Measurements from ENCODE around the gene MEN1.
A peak's percentile ranks its signal among the peaks of the same experiment; 100 is the strongest.
"Not testable (repeated sequence)": the region's sequence is repeated elsewhere in the genome, so short reads cannot be mapped to it uniquely, and the experiment has no call there.

Gene MEN1

DNA sequence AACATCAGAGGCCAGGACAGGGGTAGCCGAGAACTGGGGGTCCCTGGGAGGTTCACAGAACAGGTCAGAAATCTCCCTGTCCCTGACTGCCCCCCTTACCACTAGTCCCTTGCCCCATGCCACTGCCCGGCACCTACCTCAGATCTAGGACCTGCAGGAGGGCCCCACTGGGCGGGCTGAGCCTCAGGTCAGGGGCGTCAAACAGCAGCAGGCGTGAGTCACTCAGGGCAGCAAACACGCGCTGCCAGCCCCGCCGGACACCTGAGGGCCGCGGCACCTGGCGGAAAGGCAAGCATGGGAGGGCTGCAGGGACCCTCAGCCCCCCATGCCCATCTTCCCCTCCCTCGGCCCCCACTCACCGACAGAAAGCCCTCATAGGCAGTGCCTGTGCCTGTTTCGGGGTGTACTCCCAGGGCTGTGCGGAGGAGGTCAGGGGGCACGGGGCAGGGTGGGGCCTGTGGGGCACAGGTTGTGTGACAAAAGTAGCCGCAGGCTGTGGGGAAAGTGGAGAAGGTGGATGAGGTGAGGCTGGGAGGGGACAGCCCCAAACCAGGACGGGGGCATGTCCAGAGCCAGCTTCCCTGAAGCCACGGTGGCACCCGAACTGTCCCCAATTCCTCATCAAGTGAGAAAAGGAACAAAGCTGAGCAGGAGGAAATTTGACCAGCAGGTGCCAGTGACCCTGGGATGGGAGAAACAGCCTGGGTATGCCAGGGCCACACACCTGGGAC lies 22.3 kb upstream of the MEN1 start:
- DNase-seq (ENCODE audit: low spot score): no peak

DNA sequence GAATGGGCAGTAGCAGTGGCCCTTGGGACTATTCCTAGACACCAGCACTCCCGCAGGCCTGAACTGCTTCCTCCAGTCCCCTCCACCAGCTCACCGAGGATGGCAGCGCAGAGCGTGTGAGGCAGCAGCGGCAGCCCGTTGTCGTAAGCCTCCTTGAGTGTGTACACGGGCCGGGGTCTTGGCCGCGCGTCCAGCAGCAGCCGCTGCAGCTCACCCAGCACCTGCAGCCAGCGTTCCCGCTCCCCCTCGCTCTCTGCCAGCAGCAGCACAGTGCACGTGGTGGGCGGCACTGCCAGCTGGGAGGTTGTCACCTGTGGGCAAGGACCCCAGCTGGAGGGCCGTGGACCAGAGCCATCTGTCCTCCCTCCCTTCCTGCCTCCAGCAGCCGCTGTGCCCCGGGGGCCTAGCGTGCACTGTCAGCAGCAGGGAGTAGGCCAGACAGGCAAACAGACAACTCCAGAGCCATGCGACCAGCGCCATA lies 21.1 kb upstream of the MEN1 start:
- DNase-seq (ENCODE audit: low spot score): no peak

DNA sequence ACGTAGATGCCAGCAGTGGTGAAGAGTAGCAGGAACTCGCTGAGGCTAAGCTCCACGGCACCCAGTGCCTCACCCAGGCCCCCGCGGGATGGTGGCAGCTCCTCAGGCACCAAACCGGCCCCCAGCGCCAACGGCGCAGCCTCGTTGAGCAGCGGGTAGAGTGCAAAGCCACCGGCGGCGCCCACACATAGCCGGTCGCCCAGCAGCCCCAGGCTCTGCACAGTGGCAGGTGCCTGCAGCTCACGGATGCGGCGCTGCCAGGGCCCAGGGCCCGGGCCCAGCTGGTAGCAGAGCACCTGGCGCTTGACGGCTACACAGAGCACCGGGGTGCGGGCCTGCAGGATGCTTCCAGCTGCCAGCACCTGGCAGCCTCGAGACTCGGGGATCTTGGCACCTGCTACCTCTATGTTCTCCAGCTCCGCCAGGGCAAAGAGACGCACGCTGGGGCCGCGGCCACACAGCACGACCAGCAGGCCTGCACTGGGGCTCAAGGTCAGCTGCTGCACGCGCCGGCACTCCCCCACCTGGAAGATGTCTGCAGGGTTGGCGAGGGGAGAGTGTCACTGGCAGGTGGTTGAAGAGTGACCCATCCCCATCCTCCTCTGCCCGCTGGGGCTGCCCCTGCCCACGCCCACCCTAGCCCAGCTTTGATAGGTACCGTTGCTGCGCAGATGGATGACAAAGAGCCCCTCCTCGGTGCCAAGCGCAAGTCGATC lies 19.3 kb upstream of the MEN1 start:
- no peak for DNase-seq (ENCODE audit: low spot score)

DNA sequence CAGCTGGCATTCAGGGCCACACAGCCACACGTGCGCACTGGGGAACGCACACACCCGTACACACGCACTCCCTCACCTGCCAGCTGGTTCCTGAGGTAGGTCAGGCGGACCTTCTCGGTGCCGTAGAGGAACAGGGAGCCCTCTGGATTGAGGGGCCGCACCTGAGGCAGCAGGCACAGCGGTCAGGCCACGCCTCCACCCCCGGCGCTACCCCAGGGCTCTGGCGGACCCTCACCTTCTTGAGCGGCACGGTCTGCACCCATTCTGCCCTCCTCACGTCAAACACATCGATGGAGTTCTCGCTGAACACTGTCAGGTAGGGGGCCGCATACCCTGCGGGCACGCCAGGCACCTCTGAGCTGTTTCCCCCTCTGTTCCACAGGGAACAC lies 17.1 kb upstream of the MEN1 start:
- no peak for DNase-seq (ENCODE audit: low spot score)

- no peak for DNase-seq (ENCODE audit: low spot score)
These were observed 16.5 kb upstream of the MEN1 start for GRCh38 chr11:64826578-64827450.

- no peak for DNase-seq (ENCODE audit: low spot score)
These were observed 15.7 kb upstream of the MEN1 start for GRCh38 chr11:64826062-64826461.

DNA sequence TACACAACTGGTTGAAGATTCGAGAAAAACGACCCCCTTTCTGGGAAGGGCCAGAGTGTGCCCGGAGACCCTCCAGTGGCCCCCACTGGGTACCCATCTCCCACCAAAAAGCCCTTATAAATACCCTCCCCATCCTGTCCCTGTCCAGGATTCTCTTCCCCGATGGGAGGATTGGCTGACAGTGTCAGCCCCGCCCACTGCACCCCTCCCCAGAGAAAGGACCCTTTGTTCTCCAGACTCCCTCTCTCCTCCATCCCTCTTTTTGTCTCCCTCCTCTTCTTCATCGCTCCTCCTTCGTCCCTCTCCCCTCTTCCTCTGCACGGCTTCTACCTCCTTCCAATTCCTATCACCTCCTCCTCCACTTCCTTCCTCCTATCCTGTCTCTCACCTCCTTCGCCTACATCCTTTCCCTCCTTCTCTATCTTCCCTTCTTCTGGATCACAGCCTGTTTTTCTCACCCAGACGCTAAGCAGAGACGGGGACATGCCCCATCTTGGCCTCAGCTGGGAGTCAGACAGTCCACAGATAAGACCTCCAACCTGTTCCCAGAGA lies 13.3 kb upstream of the MEN1 start:
- no peak for DNase-seq (ENCODE audit: low spot score)

DNA sequence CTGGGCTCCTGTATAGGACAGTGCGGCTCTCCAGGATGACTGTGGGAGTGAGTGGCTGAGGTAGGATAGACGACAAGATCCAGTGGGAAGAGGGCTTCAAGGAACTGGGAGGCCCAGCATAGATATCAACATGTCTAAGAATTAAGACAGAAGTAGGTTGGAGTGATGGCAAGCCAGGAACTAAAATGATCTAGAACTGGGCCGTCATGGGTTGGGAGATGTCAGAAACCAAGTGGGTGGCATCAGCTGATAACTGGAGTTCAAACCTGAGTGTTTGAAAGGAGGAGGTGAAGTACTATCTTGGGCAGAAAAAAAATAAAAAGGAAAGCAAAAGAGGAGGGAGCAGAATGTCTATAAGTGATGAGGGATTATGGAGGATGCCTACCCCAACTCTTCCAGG lies 7.1 kb upstream of the MEN1 start:
- no peak for DNase-seq (ENCODE audit: low spot score)

GRCh38 chr11:64815433-64815832 lies 5.1 kb upstream of the MEN1 start:
- DNase-seq (ENCODE audit: low spot score): not testable (repeated sequence)

DNA sequence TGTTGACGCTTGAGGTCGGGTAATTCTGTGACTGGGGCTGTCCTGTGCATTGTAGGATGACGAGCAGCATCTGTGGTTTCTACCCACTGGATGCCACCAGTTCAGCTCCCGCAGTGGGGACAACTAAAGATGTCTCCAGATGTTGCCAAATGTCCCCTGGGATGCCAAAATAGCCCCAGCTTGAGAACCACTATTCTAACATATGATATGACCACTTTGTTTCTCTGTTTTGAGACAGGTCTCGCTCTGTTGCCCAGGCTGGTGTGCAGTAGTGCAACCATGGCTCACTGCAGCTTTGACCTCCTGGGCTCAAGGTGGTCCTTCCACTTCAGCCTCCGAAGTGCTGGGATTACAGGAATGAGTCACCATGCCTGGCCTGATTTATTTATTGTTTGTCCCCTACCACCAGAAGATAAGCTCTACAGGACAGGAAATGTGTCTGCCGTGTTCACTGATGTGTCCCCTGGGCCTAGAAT lies 4.4 kb upstream of the MEN1 start:
- peak; percentile 97 for DNase-seq (ENCODE audit: low spot score)

GRCh38 chr11:64813826-64814225 lies 3.5 kb upstream of the MEN1 start:
- peak; percentile 35 for DNase-seq (ENCODE audit: low spot score)

- DNase-seq (ENCODE audit: low spot score): peak; percentile 86
These were observed 531 bp upstream of the MEN1 start for GRCh38 chr11:64810891-64811272.

DNA sequence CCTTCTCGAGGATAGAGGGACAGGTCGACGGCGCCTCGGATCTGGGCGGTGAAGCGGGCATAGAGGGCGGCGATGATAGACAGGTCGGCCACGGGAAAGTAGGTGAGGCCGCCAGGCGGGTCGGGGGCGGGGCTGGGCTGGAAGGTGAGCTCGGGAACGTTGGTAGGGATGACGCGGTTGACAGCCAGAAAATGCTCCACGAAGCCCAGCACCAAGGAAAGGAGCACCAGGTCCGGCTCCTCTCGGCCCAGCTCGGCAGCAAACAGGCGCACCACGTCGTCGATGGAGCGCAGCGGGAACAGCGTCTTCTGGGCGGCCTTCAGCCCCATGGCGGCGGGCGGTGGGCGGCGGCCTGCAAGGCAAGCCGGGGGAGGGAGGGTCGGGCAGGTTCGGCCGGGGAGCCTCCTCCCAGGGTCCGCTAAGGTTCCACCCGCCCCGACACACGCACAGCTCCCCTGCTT lies 540 bp downstream of the MEN1 start:
- DNase-seq (ENCODE audit: low spot score): peak; percentile 38

GRCh38 chr11:64805481-64805880 lies 4.9 kb downstream of the MEN1 start:
- DNase-seq (ENCODE audit: low spot score): no peak

- peak; percentile 47 for DNase-seq (ENCODE audit: low spot score)
These were observed 5.8 kb downstream of the MEN1 start for GRCh38 chr11:64804346-64805210.

DNA sequence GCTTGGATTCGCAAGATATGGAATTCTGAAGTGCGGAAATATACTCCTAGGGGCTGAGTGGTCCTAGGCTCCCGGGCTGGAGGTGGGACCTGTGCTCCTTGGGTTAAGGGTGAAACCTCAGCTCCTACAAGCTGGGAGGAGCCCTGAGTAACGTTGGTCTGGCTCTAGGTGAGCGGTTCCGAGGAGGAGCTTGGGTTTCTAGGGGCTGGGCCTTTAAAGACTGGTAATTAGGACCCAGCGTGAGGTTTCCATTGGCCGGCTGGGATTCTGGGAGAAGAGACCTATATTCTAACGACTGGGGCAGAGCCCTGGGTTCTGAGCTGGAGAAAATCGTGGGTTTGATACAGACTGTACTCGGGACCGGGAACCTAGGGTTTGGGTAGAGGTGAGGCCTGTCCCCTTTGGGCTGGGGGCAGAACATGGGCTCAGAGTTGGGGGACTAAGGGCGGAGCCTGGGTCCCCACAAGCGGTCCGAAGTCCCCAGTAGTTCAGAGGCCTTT lies 6.5 kb downstream of the MEN1 start:
- DNase-seq (ENCODE audit: low spot score): no peak

DNA sequence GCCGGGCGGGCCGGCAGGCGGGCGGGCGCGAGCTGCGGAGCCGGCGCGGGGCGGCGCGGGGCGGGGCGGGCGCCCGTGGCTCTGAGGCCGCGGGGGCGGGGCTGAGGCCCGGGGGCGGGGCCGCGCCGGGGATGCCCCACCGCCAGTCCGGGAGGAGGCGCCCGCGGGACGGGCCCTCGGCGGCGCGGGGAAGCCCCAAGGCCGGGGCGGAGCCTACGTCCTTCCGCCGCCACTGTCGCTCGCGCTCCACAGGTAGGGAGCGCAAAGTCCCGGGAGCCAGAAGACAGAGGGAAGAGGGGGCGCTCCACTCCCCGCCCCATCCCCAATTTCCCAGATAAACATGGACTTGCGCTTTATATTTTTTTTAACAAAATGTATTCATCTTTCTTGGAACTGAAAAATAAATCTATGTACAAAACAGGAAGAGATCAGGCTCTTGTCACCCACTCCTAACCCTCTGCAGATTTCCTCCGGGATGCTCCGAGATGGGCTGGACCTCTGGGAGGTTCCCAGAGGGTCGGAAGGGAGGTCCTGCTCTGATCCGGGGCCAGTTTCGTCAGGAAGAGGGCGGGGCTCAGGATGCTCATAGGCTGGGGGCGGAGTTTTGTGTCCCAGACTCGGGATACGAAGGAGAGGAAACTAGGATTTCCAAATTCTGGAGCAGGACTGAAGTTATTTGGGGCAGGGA lies 7.0 kb downstream of the MEN1 start, which contains the start of gene MAP4K2:
MAP4K2 (minus strand) TSS at position 57 of the 688 bp plus-strand sequence. CDS start 65 bp downstream, outside the sequence.
- DNase-seq (ENCODE audit: low spot score): peak; percentile 87

GRCh38 chr11:64802370-64803157 lies 7.8 kb downstream of the MEN1 start:
- DNase-seq (ENCODE audit: low spot score): peak; percentile 52

Data from NAMALWA (cell line).